Tibial artery (tissue), 4 donors: ENCODE data around the gene KCTD13.

Experiments used
- DNase-seq, 2 donors: peaks; one replicate each; pipeline ENCODE4 v3.0.0-alpha.2; 2019
- H3K27ac ChIP-seq, 2 donors: fragments of 200-600 bp; sonication (generic) in 1 of 2; 1 replicate in 1 of 2; 2 replicates in 1 of 2; pipeline ENCODE4 v1.5.1; 2018 to 2019; ENCODE audit warnings: mild to moderate bottlenecking in 1 of 2
- H3K27me3 ChIP-seq, 2 donors: fragments of 200-600 bp; sonication (generic) in 1 of 2; one replicate each; pipeline versions ENCODE4 v1.5.1 to v1.6.0; 2016 to 2019
- H3K36me3 ChIP-seq, 3 donors: fragments of 200-600 bp; sonication (generic) in 2 of 3; one replicate each; pipeline ENCODE4 v1.5.1; 2016 to 2019; ENCODE audit warnings: mild to moderate bottlenecking in 2 of 3
- H3K4me1 ChIP-seq, 4 donors: fragments of 200-600 bp; sonication (generic) in 2 of 4; 1 replicate in 3 of 4; 2 replicates in 1 of 4; pipeline ENCODE4 v1.5.1; 2016 to 2019
- H3K4me3 ChIP-seq, 2 donors: fragments of 200-600 bp; sonication (generic) in 1 of 2; 1 replicate in 1 of 2; 2 replicates in 1 of 2; pipeline ENCODE4 v1.5.1; 2018 to 2019; ENCODE audit warnings: mild to moderate bottlenecking in 2 of 2
- H3K9me3 ChIP-seq, 3 donors: fragments of 200-600 bp; sonication (generic) in 1 of 3; one replicate each; pipeline ENCODE4 v1.5.1; 2016 to 2019
- CTCF ChIP-seq, 2 experiments: fragments of 200-600 bp in 1 of 2; fragments of 450-650 bp in 1 of 2; IDR thresholded peaks; one replicate each; pipeline ENCODE4 v1.5.1; 2017 to 2019; ENCODE audit warnings: antibody characterized with exemption in 2 of 2, mild to moderate bottlenecking in 1 of 2, moderate library complexity in 1 of 2
- intact Hi-C: fragments of 100-400 bp; cut with DNase I; formaldehyde crosslinking; loops from one replicate; pipeline ENCODE4 v1.15.0; 2023; ENCODE audit warnings: low total_unique reads

KCTD13 gene

GRCh38 chr16:29958756-29959155 is 32.7 kb upstream of the KCTD13 start:
- H3K4me1 ChIP-seq: peaks cover 0 to 18% (median 15%) of the 10 kb centered on the region in 4 donors
- intact Hi-C loops: no loop called here
- H3K27me3 ChIP-seq: peaks cover 0 to 5% of the 10 kb centered on the region in 2 donors
- H3K9me3 ChIP-seq: no peaks in the 10 kb centered on the region
- no peaks in the 10 kb centered on the region for H3K36me3 ChIP-seq
- no peak overlapping the region for H3K27ac ChIP-seq
- no peak overlapping the region for H3K4me3 ChIP-seq
- no peak for TF ChIP-seq CTCF (IDR thresholded peaks at IDR 0.05)
- peak in 1 of 2 donors; percentile 24 for DNase-seq

GRCh38 chr16:29951625-29952365 is 25.8 kb upstream of the KCTD13 start:
- H3K36me3 ChIP-seq: no peaks in the 10 kb centered on the region
- no peak overlapping the region for H3K27ac ChIP-seq
- intact Hi-C loops: no loop called here
- no peak overlapping the region for H3K4me3 ChIP-seq
- TF ChIP-seq CTCF (IDR thresholded peaks at IDR 0.05): no peak
- H3K27me3 ChIP-seq: peaks cover 0 to 10% of the 10 kb centered on the region in 2 donors
- DNase-seq: peak in 1 of 2 donors; percentile 16
- H3K9me3 ChIP-seq: no peaks in the 10 kb centered on the region
- no peaks in the 10 kb centered on the region for H3K4me1 ChIP-seq

- intact Hi-C loops: no loop called here
- no peak for TF ChIP-seq CTCF (IDR thresholded peaks at IDR 0.05)
- Histone ChIP-seq H3K4me3 (no peak overlapping the region), H3K27me3 (peaks cover 0 to 10% of the 10 kb centered on the region in 2 donors), H3K27ac (no peak overlapping the region), H3K36me3 (no peaks in the 10 kb centered on the region), H3K9me3 (no peaks in the 10 kb centered on the region), H3K4me1 (no peaks in the 10 kb centered on the region)
- peak in 1 of 2 donors; percentile 7 for DNase-seq
Observed at GRCh38 chr16:29950806-29951461, 24.9 kb upstream of the KCTD13 start.

GRCh38 chr16:29947897-29948296 is 21.9 kb upstream of the KCTD13 start:
- Histone ChIP-seq H3K36me3 (no peaks in the 10 kb centered on the region), H3K27me3 (peaks cover 0 to 5% of the 10 kb centered on the region in 2 donors), H3K9me3 (no peaks in the 10 kb centered on the region), H3K27ac (no peak overlapping the region), H3K4me1 (no peaks in the 10 kb centered on the region), H3K4me3 (no peak overlapping the region)
- intact Hi-C loops: no loop called here
- TF ChIP-seq CTCF (IDR thresholded peaks at IDR 0.05): no peak
- peak in 1 of 2 donors; percentile 28 for DNase-seq

GRCh38 chr16:29943846-29944799 is 18.1 kb upstream of the KCTD13 start:
- H3K36me3 ChIP-seq: no peaks in the 10 kb centered on the region
- intact Hi-C loops: no loop called here
- no peak for TF ChIP-seq CTCF (IDR thresholded peaks at IDR 0.05)
- H3K27me3 ChIP-seq: no peaks in the 10 kb centered on the region
- H3K9me3 ChIP-seq: no peaks in the 10 kb centered on the region
- H3K4me3 ChIP-seq: no peak overlapping the region
- no peaks in the 10 kb centered on the region for H3K4me1 ChIP-seq
- DNase-seq: peak; percentile 27 to 59
- H3K27ac ChIP-seq: no peak overlapping the region
